HTERT RPE-1 (cell line): ENCODE measurements around the gene VEGFC.

Source experiments
- in situ Hi-C: fragments of 300-500 bp; cut with MboI; formaldehyde crosslinking; loops from 4 replicates; pipeline ENCODE4 v1.14.3; 2020; ENCODE audit warnings: low sequenced_read_pairs

Gene VEGFC

GRCh38 chr4:176792326-176793059, at the start of gene VEGFC:
Gene VEGFC, minus strand, starts transcription at chr4:176792922. Its CDS starts 611 bp downstream, at chr4:176792311.
- in situ Hi-C loops: no loop called here

GRCh38 chr4:176841711-176842112, 49.0 kb upstream of the VEGFC start:
- in situ Hi-C loops: no loop called here

GRCh38 chr4:176840166-176840565, 47.4 kb upstream of the VEGFC start:
- in situ Hi-C loops: no loop called here

GRCh38 chr4:176839656-176840055, 46.9 kb upstream of the VEGFC start:
- in situ Hi-C loops: no loop called here

- in situ Hi-C loops: no loop called here
Observed at GRCh38 chr4:176838601-176839433, 46.1 kb upstream of the VEGFC start.

GRCh38 chr4:176837169-176837895, 44.6 kb upstream of the VEGFC start:
- in situ Hi-C loops: no loop called here

GRCh38 chr4:176834531-176834930, 41.8 kb upstream of the VEGFC start:
- in situ Hi-C loops: no loop called here

- in situ Hi-C loops: no loop called here
Observed at GRCh38 chr4:176833400-176834175, 40.9 kb upstream of the VEGFC start.

- in situ Hi-C loops: no loop called here
Observed at GRCh38 chr4:176830971-176831370, 38.2 kb upstream of the VEGFC start.

GRCh38 chr4:176825586-176825985, 32.9 kb upstream of the VEGFC start:
- in situ Hi-C loops: no loop called here

- in situ Hi-C loops: no loop called here
Observed at GRCh38 chr4:176824645-176825366, 32.1 kb upstream of the VEGFC start.

GRCh38 chr4:176818531-176818930, 25.8 kb upstream of the VEGFC start:
- in situ Hi-C loops: no loop called here

- in situ Hi-C loops: no loop called here
Observed at GRCh38 chr4:176817204-176817603, 24.5 kb upstream of the VEGFC start.

GRCh38 chr4:176814770-176815169, 22.0 kb upstream of the VEGFC start:
- in situ Hi-C loops: no loop called here

- in situ Hi-C loops: no loop called here
Observed at GRCh38 chr4:176810481-176811249, 17.9 kb upstream of the VEGFC start.

GRCh38 chr4:176806778-176807375, 14.2 kb upstream of the VEGFC start:
- in situ Hi-C loops: no loop called here

GRCh38 chr4:176805155-176805554, 12.4 kb upstream of the VEGFC start:
- in situ Hi-C loops: no loop called here

GRCh38 chr4:176800891-176801534, 8.3 kb upstream of the VEGFC start:
- in situ Hi-C loops: no loop called here
